Gastroesophageal sphincter (tissue), 4 donors: ENCODE results near the gene ZNF664. TPM values are rescaled to one million over a fixed set of nuclear protein-coding genes. Genes with fewer than 3 reads are reported as not detected.
A peak's percentile ranks its signal among the peaks of the same experiment; 100 is the strongest.

ENCODE experiments used
- ATAC-seq: fragments of 150-250 bp; one replicate; pipeline ENCODE4 v1.9.1; 2016; ENCODE audit warnings: mild to moderate bottlenecking, moderate library complexity
- H3K27ac ChIP-seq, 4 donors: fragments of 200-600 bp; sonication (generic) in 3 of 4; 1 replicate in 3 of 4; 2 replicates in 1 of 4; pipeline ENCODE4 v1.5.1; 2016 to 2019
- H3K27me3 ChIP-seq: fragments of 200-600 bp; sonication (generic); one replicate; pipeline ENCODE4 v1.5.1; 2019
- H3K36me3 ChIP-seq, 2 donors: fragments of 200-600 bp; sonication (generic); one replicate each; pipeline ENCODE4 v1.5.1; 2019; ENCODE audit warnings: control low read depth in 1 of 2
- H3K4me1 ChIP-seq, 3 donors: fragments of 200-600 bp; sonication (generic); 1 replicate in 2 of 3; 2 replicates in 1 of 3; pipeline ENCODE4 v1.5.1; 2016 to 2019; ENCODE audit warnings: control low read depth in 2 of 3
- H3K4me3 ChIP-seq, 2 donors: fragments of 200-600 bp; sonication (generic); one replicate each; pipeline ENCODE4 v1.5.1; 2019; ENCODE audit warnings: mild to moderate bottlenecking in 1 of 2, moderate library complexity in 1 of 2
- H3K9me3 ChIP-seq, 3 donors: fragments of 200-600 bp; sonication (generic); one replicate each; pipeline ENCODE4 v1.5.1; 2017 to 2019; ENCODE audit warnings: control low read depth in 2 of 3
- EP300 ChIP-seq: sonication (generic); formaldehyde crosslinking; IDR thresholded peaks from one replicate; pipeline ENCODE4 v1.6.1; 2017; ENCODE audit warnings: antibody characterized with exemption, mild to moderate bottlenecking
- POLR2A ChIP-seq, 2 donors: fragments of 450-650 bp; IDR thresholded peaks; one replicate each; pipeline ENCODE4 v1.6.1; 2017; ENCODE audit warnings: antibody characterized with exemption in 2 of 2, mild to moderate bottlenecking in 2 of 2, moderate library complexity in 1 of 2
- POLR2AphosphoS5 ChIP-seq: sonication (generic); formaldehyde crosslinking; IDR thresholded peaks from one replicate; pipeline ENCODE4 v1.6.1; 2017; ENCODE audit warnings: antibody characterized with exemption
- WGBS, 2 donors: methylation state at CpG; one replicate each; pipeline ENCODE4 v1.1.5; 2018; ENCODE audit warnings: low coverage in 1 of 2; 5-methylcytosine and 5-hydroxymethylcytosine counted together
- total RNA-seq, 4 donors: library from RNA; depleted of rRNA; stranded (reverse); fragments of >200 nt; gene quantifications; one replicate each; pipeline ENCODE4 v1.1.0, GENCODE V29; 2016
- TF ChIP-seq, protein P1 (sequence below), 4 experiments: fragments of 200-600 bp in 2 of 4; fragments of 450-650 bp in 2 of 4; sonication (generic) in 1 of 4; IDR thresholded peaks; one replicate each; pipeline ENCODE4 v1.5.1; 2017 to 2019; ENCODE audit warnings: antibody characterized with exemption in 4 of 4, mild to moderate bottlenecking in 2 of 4, moderate library complexity in 2 of 4

ZNF664 gene
- total RNA-seq, 4 donors from 2014 or later: 58.7 to 95.5 (median 78.2) TPM

- Histone ChIP-seq H3K36me3 (no peaks in the 10 kb centered on the region), H3K27ac (no peak overlapping the region), H3K4me1 (peaks cover 0 to 12% (median 4%) of the 10 kb centered on the region in 3 donors), H3K9me3 (peaks cover 0 to 26% (median 0%) of the 10 kb centered on the region in 3 donors), H3K4me3 (no peak overlapping the region), H3K27me3 (no peaks in the 10 kb centered on the region)
- no peak for ATAC-seq
- TF ChIP-seq, protein P1, sequence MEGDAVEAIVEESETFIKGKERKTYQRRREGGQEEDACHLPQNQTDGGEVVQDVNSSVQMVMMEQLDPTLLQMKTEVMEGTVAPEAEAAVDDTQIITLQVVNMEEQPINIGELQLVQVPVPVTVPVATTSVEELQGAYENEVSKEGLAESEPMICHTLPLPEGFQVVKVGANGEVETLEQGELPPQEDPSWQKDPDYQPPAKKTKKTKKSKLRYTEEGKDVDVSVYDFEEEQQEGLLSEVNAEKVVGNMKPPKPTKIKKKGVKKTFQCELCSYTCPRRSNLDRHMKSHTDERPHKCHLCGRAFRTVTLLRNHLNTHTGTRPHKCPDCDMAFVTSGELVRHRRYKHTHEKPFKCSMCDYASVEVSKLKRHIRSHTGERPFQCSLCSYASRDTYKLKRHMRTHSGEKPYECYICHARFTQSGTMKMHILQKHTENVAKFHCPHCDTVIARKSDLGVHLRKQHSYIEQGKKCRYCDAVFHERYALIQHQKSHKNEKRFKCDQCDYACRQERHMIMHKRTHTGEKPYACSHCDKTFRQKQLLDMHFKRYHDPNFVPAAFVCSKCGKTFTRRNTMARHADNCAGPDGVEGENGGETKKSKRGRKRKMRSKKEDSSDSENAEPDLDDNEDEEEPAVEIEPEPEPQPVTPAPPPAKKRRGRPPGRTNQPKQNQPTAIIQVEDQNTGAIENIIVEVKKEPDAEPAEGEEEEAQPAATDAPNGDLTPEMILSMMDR (IDR thresholded peaks at IDR 0.05): no peak
- TF ChIP-seq POLR2AphosphoS5 (no peak), POLR2A (IDR thresholded peaks at IDR 0.05) (no peak), EP300 (no peak)
- 80 to 81% methylated on average over 4 of the region's 6 CpGs for WGBS, 2 donors
These were observed 76.6 kb downstream of the ZNF664 start for GRCh38 chr12:124049451-124050094.

GRCh38 chr12:124053851-124054250 lies 80.8 kb downstream of the ZNF664 start:
- TF ChIP-seq POLR2AphosphoS5: peak; percentile 16
- TF ChIP-seq POLR2A (IDR thresholded peaks at IDR 0.05): no peak
- TF ChIP-seq EP300: no peak
- TF ChIP-seq, protein P1 (IDR thresholded peaks at IDR 0.05): peak; percentile 30 to 76 (median 72)
- Histone ChIP-seq H3K36me3 (no peaks in the 10 kb centered on the region), H3K27me3 (no peaks in the 10 kb centered on the region), H3K9me3 (no peaks in the 10 kb centered on the region), H3K27ac (no peak overlapping the region), H3K4me1 (peaks cover 0 to 12% (median 4%) of the 10 kb centered on the region in 3 donors), H3K4me3 (no peak overlapping the region)
- WGBS, 2 donors: 7 to 10% methylated on average over 9 to 10 of the region's 10 CpGs
- ATAC-seq: peak; percentile 77

- Histone ChIP-seq H3K4me3 (no peak overlapping the region), H3K27ac (no peak overlapping the region), H3K4me1 (peaks cover 0 to 12% (median 4%) of the 10 kb centered on the region in 3 donors), H3K9me3 (no peaks in the 10 kb centered on the region), H3K36me3 (no peaks in the 10 kb centered on the region), H3K27me3 (no peaks in the 10 kb centered on the region)
- 100% methylated on average over 1 of the region's 1 CpG for WGBS, 2 donors
- TF ChIP-seq POLR2A (IDR thresholded peaks at IDR 0.05) (no peak), POLR2AphosphoS5 (no peak), EP300 (no peak)
- TF ChIP-seq, protein P1 (IDR thresholded peaks at IDR 0.05): no peak
- no peak for ATAC-seq
These were observed 82.1 kb downstream of the ZNF664 start for GRCh38 chr12:124055066-124055465.

- Histone ChIP-seq H3K27me3 (no peaks in the 10 kb centered on the region), H3K36me3 (no peaks in the 10 kb centered on the region), H3K9me3 (no peaks in the 10 kb centered on the region), H3K4me1 (peaks cover 0 to 12% (median 4%) of the 10 kb centered on the region in 3 donors), H3K27ac (no peak overlapping the region), H3K4me3 (no peak overlapping the region)
- WGBS, 2 donors: 40 to 86% methylated on average over 1 of the region's 2 CpGs
- ATAC-seq: no peak
- TF ChIP-seq POLR2A (IDR thresholded peaks at IDR 0.05) (no peak), EP300 (no peak), POLR2AphosphoS5 (no peak)
- TF ChIP-seq, protein P1 (IDR thresholded peaks at IDR 0.05): no peak
These were observed 84.7 kb downstream of the ZNF664 start for GRCh38 chr12:124057691-124058090.

DNA sequence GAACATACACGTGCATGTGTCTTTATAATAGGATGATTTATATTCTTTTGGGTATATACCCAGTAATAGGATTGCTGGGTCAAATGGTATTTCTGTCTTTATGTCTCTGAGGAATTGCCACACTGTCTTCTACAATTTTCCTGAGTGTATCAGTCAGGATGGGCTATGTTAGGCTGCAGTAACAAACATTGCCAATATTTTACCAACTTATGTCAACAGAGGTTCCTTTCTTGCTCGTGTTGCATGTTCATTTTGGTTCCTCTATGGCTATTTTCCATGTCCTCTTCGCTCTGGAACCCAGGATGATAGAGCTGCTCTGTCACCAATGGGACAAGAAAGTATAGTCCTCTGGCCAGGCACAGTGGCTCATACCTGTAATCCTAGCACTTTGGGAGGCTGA lies 86.7 kb downstream of the ZNF664 start:
- WGBS, 2 donors: 95 to 96% methylated on average over 3 of the region's 3 CpGs
- H3K9me3 ChIP-seq: no peaks in the 10 kb centered on the region
- ATAC-seq: no peak
- no peak overlapping the region for H3K27ac ChIP-seq
- no peak overlapping the region for H3K4me3 ChIP-seq
- H3K36me3 ChIP-seq: no peaks in the 10 kb centered on the region
- TF ChIP-seq, protein P1 (IDR thresholded peaks at IDR 0.05): no peak
- TF ChIP-seq POLR2A (IDR thresholded peaks at IDR 0.05) (no peak), EP300 (no peak), POLR2AphosphoS5 (no peak)
- H3K4me1 ChIP-seq: no peaks in the 10 kb centered on the region
- no peaks in the 10 kb centered on the region for H3K27me3 ChIP-seq
